ENCODE measurements around the gene TGM6. TPM values are rescaled to one million over a fixed set of nuclear protein-coding genes. Genes with fewer than 3 reads are reported as not detected.

The TGM6 gene
- not detected in 3 replicates for total RNA-seq
- long read RNA-seq = 0 reads

- Mint-ChIP-seq H3K4me3 (ENCODE audit: unreplicated experiment) (no peak within 1 kb of the TSS), H3K9me3 (ENCODE audit: low read depth) (no peaks in the 10 kb centered on the region), H3K27me3 (ENCODE audit: low read depth) (peaks cover 2% of the 10 kb centered on the region), H3K36me3 (ENCODE audit: low read depth) (no peaks in the 10 kb centered on the region), H3K27ac (ENCODE audit: unreplicated experiment) (no peak within 1 kb of the TSS), H3K4me1 (ENCODE audit: low read depth) (no peaks in the 10 kb centered on the region)
- TF ChIP-seq CTCF (IDR thresholded peaks at IDR 0.05) = no peak
- DNase-seq (ENCODE audit: low spot score) = no peak
These were observed at the start of gene TGM6 for GRCh38 chr20:2380601-2381000. TSS of gene TGM6 (plus strand) at chr20:2380901. CDS start at chr20:2380969, 68 bp downstream.

- no peak for DNase-seq (ENCODE audit: low spot score)
These were observed 49.6 kb upstream of the TGM6 start for GRCh38 chr20:2331106-2331505.

GRCh38 chr20:2331901-2332565, 48.7 kb upstream of the TGM6 start:
- H3K27ac Mint-ChIP-seq (ENCODE audit: unreplicated experiment) = no peak overlapping the region
- H3K4me3 Mint-ChIP-seq (ENCODE audit: unreplicated experiment) = no peak overlapping the region
- DNase-seq (ENCODE audit: low spot score) = no peak
- peaks cover 5% of the 10 kb centered on the region for H3K27me3 Mint-ChIP-seq (ENCODE audit: low read depth)
- no peak for TF ChIP-seq CTCF (IDR thresholded peaks at IDR 0.05)
- no peaks in the 10 kb centered on the region for H3K4me1 Mint-ChIP-seq (ENCODE audit: low read depth)
- no peaks in the 10 kb centered on the region for H3K9me3 Mint-ChIP-seq (ENCODE audit: low read depth)
- no peaks in the 10 kb centered on the region for H3K36me3 Mint-ChIP-seq (ENCODE audit: low read depth)

More at GRCh38 chr20:2331106-2331505, 49.6 kb upstream of the TGM6 start:
- Mint-ChIP-seq H3K27me3 (ENCODE audit: low read depth) (peaks cover 5% of the 10 kb centered on the region), H3K9me3 (ENCODE audit: low read depth) (no peaks in the 10 kb centered on the region), H3K27ac (ENCODE audit: unreplicated experiment) (peak overlapping the region; percentile 14), H3K36me3 (ENCODE audit: low read depth) (no peaks in the 10 kb centered on the region), H3K4me3 (ENCODE audit: unreplicated experiment) (no peak overlapping the region), H3K4me1 (ENCODE audit: low read depth) (no peaks in the 10 kb centered on the region)
- no peak for TF ChIP-seq CTCF (IDR thresholded peaks at IDR 0.05)

GRCh38 chr20:2332711-2333110, 48.0 kb upstream of the TGM6 start:
- DNase-seq (ENCODE audit: low spot score) = no peak
- TF ChIP-seq CTCF (IDR thresholded peaks at IDR 0.05) = no peak
- Mint-ChIP-seq H3K4me1 (ENCODE audit: low read depth) (no peaks in the 10 kb centered on the region), H3K4me3 (ENCODE audit: unreplicated experiment) (no peak overlapping the region), H3K36me3 (ENCODE audit: low read depth) (no peaks in the 10 kb centered on the region), H3K9me3 (ENCODE audit: low read depth) (no peaks in the 10 kb centered on the region), H3K27ac (ENCODE audit: unreplicated experiment) (no peak overlapping the region), H3K27me3 (ENCODE audit: low read depth) (peaks cover 5% of the 10 kb centered on the region)

- Mint-ChIP-seq H3K27me3 (ENCODE audit: low read depth) (peaks cover 4% of the 10 kb centered on the region), H3K4me3 (ENCODE audit: unreplicated experiment) (no peak overlapping the region), H3K9me3 (ENCODE audit: low read depth) (no peaks in the 10 kb centered on the region), H3K36me3 (ENCODE audit: low read depth) (no peaks in the 10 kb centered on the region), H3K27ac (ENCODE audit: unreplicated experiment) (no peak overlapping the region), H3K4me1 (ENCODE audit: low read depth) (no peaks in the 10 kb centered on the region)
- no peak for DNase-seq (ENCODE audit: low spot score)
- TF ChIP-seq CTCF (IDR thresholded peaks at IDR 0.05) = no peak
These were observed 46.9 kb upstream of the TGM6 start for GRCh38 chr20:2333821-2334220.

All from chondrocyte (in vitro differentiated cells).